ENCODE data around the gene MACROD2.

DNA sequence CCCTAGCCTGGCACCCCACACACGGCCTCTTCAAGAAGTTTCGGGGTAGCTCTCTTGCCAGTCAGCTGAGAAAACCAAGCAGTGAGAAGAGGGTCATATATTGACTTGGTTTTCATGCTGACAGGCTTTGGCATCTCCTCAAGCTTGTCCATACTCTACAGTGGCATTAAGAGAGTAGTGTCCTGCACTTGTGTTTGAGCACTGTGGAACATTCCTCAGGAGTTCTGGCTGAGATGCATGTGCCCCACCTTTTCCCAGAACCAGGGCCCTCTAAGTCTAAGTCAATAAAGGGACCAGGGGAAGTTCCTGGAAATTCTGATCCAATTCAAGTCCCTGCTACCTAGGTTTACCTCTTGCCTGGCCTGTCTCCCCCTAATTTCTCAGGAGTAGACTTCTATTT, 886.2 kb downstream of the MACROD2 start:
- TF ChIP-seq, protein P1, sequence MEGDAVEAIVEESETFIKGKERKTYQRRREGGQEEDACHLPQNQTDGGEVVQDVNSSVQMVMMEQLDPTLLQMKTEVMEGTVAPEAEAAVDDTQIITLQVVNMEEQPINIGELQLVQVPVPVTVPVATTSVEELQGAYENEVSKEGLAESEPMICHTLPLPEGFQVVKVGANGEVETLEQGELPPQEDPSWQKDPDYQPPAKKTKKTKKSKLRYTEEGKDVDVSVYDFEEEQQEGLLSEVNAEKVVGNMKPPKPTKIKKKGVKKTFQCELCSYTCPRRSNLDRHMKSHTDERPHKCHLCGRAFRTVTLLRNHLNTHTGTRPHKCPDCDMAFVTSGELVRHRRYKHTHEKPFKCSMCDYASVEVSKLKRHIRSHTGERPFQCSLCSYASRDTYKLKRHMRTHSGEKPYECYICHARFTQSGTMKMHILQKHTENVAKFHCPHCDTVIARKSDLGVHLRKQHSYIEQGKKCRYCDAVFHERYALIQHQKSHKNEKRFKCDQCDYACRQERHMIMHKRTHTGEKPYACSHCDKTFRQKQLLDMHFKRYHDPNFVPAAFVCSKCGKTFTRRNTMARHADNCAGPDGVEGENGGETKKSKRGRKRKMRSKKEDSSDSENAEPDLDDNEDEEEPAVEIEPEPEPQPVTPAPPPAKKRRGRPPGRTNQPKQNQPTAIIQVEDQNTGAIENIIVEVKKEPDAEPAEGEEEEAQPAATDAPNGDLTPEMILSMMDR (IDR thresholded peaks at IDR 0.05) = no peak
- TF ChIP-seq POLR2A (IDR thresholded peaks at IDR 0.05) (no peak), POLR2AphosphoS5 (IDR thresholded peaks at IDR 0.05) (no peak)
